Astrocyte (in vitro differentiated cells and primary cell): ENCODE measurements around the gene PSMG2.

ENCODE experiments used
- EZH2 ChIP-seq: IDR thresholded peaks from 2 replicates; pipeline ENCODE4 v1.6.1; 2012; ENCODE audit warnings: mild to moderate bottlenecking, low read length, inconsistent platforms; ENCODE audit not compliant: insufficient read depth
- TF ChIP-seq, protein P1 (sequence below): IDR thresholded peaks from 2 replicates; pipeline ENCODE4 v1.5.1; 2011; ENCODE audit warnings: low read depth, mild to moderate bottlenecking, inconsistent platforms, low read length, moderate library complexity; ENCODE audit not compliant: insufficient read depth

DNA sequence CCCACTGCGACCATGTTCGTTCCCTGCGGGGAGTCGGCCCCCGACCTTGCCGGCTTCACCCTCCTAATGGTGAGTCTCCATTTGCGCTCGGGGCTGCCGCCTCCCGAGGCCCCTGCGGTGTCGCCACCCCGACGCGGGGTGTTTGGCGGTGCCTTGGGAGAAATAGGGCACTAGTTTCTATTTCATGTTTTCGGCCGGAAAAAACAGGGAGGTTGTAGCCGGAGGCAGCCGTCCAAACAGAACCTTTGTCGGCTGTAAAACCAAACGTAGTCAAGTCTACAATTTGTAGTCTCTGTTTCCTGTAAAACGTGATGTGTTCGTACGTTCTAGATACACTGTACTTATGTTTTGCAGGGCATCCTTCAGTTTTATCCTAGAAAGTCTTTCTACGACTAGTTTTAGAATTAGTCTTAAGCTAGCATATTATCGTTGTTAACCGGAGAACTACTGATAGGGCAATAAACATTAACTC lies 290 bp downstream of the PSMG2 start:
- TF ChIP-seq, protein P1, sequence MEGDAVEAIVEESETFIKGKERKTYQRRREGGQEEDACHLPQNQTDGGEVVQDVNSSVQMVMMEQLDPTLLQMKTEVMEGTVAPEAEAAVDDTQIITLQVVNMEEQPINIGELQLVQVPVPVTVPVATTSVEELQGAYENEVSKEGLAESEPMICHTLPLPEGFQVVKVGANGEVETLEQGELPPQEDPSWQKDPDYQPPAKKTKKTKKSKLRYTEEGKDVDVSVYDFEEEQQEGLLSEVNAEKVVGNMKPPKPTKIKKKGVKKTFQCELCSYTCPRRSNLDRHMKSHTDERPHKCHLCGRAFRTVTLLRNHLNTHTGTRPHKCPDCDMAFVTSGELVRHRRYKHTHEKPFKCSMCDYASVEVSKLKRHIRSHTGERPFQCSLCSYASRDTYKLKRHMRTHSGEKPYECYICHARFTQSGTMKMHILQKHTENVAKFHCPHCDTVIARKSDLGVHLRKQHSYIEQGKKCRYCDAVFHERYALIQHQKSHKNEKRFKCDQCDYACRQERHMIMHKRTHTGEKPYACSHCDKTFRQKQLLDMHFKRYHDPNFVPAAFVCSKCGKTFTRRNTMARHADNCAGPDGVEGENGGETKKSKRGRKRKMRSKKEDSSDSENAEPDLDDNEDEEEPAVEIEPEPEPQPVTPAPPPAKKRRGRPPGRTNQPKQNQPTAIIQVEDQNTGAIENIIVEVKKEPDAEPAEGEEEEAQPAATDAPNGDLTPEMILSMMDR, result no peak
- no peak for TF ChIP-seq EZH2
